HEK293T (cell line): ENCODE measurements around the gene KCNJ16.

ENCODE experiments used
- BHLHE40 ChIP-seq: fragments of 450-650 bp; IDR thresholded peaks from 2 replicates; pipeline ENCODE4 v1.6.1; 2016; ENCODE audit warnings: mild to moderate bottlenecking, moderate library complexity, borderline replicate concordance
- FOXK2 ChIP-seq: fragments of 450-650 bp; IDR thresholded peaks from 2 replicates; pipeline ENCODE4 v1.6.1; 2016; ENCODE audit warnings: mild to moderate bottlenecking
- FOXM1 ChIP-seq: fragments of 450-650 bp; IDR thresholded peaks from 2 replicates; pipeline ENCODE4 v1.6.1; 2017; ENCODE audit warnings: mild to moderate bottlenecking, borderline replicate concordance
- HDGF ChIP-seq: fragments of 450-650 bp; IDR thresholded peaks from 2 replicates; pipeline ENCODE4 v1.6.1; 2017; ENCODE audit warnings: antibody characterized with exemption, borderline replicate concordance
- NFRKB ChIP-seq: fragments of 450-650 bp; IDR thresholded peaks from 2 replicates; pipeline ENCODE4 v1.6.1; 2016; ENCODE audit warnings: mild to moderate bottlenecking, moderate library complexity
- SP1 ChIP-seq: fragments of 450-650 bp; IDR thresholded peaks from 2 replicates; pipeline ENCODE4 v1.6.1; 2017

- TF ChIP-seq SP1 (no peak), FOXK2 (no peak), NFRKB (no peak), BHLHE40 (no peak), FOXM1 (no peak), HDGF (no peak)
Observed at GRCh38 chr17:70181866-70182265, 106.8 kb downstream of the KCNJ16 start.
